Inferior parietal cortex (tissue), 1 donor: ENCODE results near the gene ABCA3.

Source experiments
- DNase-seq: peaks from one replicate; pipeline ENCODE4 v3.0.0-alpha.2; 2016; ENCODE audit errors: extremely low spot score

Gene ABCA3

DNA sequence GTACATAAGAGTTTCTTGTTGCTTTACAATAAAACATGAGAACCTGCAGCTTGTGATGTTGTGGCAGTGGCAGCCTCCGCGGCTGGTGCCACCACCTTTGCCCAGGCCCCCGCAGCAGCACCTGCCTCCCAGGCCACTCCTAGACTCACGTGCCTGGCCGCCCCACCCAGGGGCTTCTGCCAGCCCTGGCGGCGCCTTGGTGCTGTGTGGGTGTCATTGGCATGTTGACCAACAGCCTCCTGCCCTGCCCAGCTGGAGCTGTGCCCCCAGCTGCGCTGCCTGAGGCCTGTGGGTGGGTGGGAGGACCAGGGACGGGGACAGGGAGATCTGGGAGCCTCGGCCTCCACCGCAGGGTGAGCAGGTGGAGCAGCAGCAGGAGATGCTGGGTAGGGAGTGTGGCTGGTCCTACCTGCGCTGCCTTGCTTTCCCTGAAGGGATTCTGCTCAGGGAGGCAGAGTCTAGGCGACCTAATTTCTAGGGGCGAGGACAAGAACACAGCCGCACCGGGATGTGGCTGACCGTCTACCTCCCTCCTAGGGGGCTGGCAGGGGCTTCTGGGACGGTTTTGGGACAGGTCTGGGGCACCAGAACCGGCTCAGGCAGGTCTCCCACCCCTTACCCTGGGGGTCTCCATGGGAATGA is 104.7 kb downstream of the ABCA3 start:
- DNase-seq = no peak

DNA sequence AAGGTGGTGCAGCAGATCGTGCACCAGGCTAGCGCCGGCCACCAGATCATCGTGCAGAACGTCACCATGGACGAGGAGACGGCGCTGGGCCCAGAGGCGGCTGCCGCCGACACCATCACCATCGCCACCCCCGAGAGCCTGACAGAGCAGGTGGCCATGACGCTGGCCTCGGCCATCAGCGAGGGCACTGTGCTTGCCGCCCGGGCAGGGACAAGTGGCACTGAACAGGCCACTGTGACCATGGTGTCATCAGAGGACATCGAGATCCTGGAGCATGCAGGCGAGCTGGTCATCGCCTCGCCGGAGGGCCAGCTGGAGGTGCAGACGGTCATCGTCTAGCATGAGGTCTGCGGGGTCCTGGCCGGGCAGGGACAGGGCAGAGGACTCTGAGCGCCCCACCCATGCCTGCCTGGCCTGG is 105.3 kb downstream of the ABCA3 start:
- DNase-seq = no peak

DNA sequence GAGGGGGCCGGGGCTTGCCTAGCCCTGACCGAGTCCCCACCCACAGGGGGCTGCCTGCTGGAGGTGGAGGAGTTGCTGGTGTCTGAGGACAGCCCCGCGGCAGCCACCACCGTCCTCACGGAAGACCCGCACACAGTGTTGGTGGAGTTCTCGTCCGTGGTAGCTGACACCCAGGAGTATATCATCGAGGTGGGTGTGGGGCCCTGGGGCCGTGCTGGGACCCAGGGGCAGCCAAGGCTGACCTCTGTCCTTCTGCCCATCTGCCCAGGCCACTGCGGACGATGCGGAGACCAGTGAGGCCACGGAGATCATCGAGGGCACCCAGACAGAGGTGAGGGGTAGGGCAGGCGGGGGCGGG is 105.7 kb downstream of the ABCA3 start:
- DNase-seq = no peak

DNA sequence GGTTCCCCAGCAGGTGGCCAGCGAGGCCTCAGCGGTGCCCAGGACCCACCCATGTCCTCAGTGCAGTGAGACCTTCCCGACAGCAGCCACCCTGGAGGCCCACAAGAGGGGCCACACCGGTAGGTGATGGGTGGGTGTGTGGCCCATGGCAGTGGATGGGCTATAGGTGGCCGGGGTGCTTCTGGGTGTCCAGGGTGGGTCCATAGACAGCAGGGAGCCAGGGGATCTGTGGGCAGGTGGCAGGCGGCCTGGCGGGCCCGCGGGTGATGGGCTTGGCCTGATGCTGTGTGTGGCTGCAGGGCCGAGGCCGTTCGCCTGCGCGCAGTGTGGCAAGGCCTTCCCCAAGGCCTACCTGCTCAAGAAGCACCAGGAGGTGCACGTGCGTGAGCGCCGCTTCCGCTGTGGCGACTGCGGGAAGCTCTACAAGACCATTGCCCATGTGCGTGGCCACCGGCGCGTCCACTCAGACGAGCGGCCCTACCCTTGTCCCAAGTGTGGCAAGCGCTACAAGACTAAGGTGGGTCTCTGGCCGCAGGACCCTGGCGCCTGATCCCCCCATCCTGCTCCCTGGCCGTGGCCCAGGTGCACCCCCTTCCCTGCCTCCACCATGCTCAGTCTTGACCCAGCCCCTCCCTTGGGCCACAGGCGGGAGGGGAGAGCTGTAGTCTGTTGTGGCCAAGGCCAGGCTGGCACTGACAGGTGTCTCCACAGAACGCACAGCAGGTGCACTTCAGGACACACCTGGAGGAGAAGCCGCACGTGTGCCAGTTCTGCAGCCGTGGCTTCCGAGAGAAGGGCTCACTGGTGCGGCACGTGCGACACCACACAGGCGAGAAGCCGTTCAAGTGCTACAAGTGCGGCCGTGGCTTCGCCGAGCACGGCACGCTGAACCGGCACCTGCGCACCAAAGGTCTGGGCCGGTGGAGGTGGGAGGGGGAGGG is 106.4 kb downstream of the ABCA3 start:
- no peak for DNase-seq

- DNase-seq = no peak
Observed at GRCh38 chr16:2233046-2233775, 107.3 kb downstream of the ABCA3 start.

GRCh38 chr16:2232094-2232990 is 108.2 kb downstream of the ABCA3 start:
- DNase-seq = no peak

- no peak for DNase-seq
Observed at GRCh38 chr16:2231016-2231931, 109.3 kb downstream of the ABCA3 start.

DNA sequence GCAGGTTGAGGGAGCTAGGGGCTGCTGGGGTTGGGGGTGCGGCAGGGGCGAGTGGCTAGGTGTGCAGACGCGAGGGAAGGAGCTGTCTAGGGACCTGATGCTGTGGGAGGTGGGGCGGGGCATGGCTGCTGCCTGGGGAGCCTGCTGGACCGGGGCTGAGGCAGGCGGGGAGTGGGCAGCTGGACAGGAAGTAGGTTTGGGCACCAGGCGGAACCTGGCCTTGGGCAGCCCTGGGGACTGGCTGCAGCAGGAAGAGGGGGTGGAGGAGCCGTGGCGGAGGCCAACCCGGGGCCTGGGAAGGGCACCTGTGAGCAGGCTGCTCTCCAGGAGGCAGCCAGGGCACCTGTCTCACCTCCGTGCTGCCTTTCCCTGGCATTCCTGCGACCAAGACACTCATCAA is 110.2 kb downstream of the ABCA3 start:
- no peak for DNase-seq

DNA sequence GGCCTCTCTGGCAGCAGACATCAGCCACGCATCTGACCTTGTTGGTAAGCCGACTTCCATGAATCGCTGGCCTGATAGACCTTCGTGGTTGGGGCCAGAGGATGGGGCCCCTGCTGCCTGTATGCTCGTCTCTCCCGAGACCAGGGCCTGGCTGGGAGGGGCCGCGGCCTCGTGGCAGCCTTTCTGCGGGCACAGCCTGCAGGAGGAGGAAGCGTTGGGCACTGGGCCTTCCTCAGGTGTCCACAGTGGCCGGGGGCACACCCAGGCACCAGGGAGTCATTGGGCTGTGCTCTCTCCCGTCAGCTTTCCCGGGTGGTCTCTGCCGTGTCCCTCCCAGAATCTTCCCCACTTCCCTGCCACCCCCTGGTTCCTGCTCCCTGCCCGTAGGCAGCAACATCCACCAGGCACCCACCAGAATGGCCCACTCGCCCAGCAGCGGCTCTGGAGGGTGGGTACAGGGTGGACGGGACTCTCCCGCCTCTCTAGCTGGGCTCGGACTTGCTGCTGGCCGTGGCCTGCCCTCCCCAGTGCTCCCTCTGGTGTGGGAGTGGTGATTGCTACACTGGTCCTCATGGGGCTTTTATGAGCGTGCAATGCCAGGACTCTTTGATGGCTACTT is 110.8 kb downstream of the ABCA3 start:
- no peak for DNase-seq

GRCh38 chr16:2229091-2229490 is 111.4 kb downstream of the ABCA3 start:
- DNase-seq = no peak

DNA sequence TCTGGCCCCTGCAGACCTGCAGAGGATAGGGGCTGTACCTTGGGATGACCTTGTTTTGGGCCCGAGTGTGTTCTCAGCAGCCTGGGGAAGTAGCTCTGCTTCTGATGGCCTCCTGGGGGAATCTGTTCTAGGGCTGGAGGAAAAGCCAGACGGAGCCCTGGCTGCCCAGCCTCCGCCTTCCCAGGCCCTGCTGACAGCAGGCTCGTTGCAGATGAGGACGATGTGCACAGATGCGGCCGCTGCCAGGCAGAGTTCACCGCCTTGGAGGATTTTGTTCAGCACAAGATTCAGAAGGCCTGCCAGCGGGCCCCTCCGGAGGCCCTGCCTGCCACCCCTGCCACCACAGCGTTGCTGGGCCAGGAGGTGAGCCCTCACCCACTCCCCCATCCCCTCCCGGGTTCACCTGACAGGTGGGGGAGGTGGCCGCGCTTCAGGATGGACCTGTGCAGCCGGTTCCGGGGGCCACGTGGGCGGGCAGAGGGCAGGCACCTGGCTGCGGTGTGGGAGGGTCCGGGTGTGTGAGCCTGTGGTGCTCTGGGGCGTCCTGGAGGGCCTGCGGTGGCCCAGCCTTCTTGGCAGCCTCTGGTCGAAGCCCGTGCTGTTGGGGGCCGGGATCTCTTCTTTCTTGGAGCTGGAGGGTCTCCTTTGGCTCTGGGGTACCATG is 112.2 kb downstream of the ABCA3 start:
- no peak for DNase-seq

DNA sequence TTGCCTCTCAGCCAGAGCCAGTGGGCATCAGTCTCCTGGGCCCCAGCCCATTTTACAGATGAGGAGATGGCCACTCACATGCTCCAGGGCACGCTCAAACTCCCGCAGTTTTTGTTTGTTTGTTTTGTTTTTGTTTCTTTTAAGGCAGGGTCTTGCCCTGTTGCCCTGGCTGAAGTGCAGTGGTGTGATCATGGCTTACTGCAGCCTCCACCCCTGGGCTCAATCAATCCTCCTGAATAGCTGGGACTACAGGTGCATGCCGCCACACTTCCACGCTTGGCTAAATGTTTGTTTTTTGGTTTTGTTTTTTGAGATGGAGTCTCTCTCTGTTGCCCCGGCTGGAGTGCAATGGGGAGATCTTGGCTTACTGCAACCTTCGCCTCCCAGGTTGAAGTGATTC is 113.6 kb downstream of the ABCA3 start:
- DNase-seq = no peak

GRCh38 chr16:2226245-2226793 is 114.2 kb downstream of the ABCA3 start:
- DNase-seq = no peak
